HG02642 (cell line): ENCODE data around the gene PSMA2.

Experiments used
- ATAC-seq: cut with Tn5 transposase; IDR thresholded peaks from one replicate; pipeline ENCODE4 v1.9.1; 2021; ENCODE audit warnings: mild to moderate bottlenecking; ENCODE audit not compliant: unreplicated experiment, poor library complexity

PSMA2 gene

DNA sequence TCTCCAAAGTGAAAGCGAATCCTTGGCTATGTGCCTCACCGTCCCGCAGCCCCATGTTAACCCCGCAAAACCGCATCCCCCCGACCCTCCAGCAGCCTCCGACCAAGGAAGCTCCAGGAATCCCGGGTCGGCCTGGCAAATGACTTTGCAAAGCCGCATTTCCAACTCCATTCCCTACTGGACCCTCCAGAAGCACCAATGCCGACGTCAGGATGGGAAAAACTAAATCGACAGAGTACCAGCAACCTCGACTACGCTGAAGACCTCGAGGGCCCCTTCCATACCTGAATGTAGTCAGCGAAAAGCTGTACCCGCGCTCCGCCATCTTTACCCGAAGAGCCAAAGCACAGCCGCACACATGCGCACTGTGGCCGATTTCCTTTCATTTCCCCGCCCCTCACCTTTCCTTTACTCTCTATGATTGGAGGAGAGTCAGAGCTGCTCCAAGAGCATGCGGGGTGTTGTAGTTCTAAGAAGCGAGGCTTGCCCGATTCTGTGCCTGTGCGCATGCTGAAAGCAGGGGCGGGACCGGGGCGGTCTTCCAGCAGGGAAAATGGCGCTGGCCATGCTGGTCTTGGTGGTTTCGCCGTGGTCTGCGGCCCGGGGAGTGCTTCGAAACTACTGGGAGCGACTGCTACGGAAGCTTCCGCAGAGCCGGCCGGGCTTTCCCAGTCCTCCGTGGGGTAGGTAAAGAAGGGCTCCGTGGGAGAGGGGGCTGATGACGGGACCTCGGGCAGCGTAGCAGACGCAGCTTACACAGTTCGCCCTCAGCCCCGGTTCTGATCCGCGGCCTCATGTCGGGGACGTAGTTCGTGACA lies at the start of gene PSMA2, which contains the start of gene MRPL32:
TSS of gene PSMA2 (minus strand) at position 341 of the 818 bp plus-strand sequence. CDS start at position 325, 16 bp downstream.
TSS of gene MRPL32 (plus strand) at position 543 of the 818 bp plus-strand sequence. CDS start at position 554, 11 bp downstream.
- ATAC-seq, result peak; percentile 100

GRCh38 chr7:42981601-42982000 lies 49.6 kb upstream of the PSMA2 start:
- no peak for ATAC-seq

DNA sequence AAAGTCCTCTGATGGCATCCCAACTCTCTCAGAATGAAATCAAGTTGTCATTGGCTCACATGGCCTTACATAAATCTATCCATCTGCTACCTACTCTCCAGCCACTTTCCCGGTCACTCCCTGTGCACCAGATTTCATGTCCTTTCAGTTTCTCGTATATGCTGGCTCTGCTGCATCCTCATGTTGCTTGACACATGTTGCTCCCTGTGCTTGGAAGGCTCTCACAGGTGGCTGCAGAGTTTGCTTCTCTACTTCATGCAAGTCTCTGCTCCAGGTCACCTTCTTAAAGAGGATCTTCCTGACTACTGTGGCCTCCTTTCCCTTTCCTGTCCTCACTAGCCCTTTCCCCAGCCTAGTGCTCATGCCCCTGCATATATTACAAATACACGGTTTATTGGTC lies 48.5 kb upstream of the PSMA2 start:
- no peak for ATAC-seq

- ATAC-seq, result no peak
These were observed 48.1 kb upstream of the PSMA2 start for GRCh38 chr7:42980084-42980483.

DNA sequence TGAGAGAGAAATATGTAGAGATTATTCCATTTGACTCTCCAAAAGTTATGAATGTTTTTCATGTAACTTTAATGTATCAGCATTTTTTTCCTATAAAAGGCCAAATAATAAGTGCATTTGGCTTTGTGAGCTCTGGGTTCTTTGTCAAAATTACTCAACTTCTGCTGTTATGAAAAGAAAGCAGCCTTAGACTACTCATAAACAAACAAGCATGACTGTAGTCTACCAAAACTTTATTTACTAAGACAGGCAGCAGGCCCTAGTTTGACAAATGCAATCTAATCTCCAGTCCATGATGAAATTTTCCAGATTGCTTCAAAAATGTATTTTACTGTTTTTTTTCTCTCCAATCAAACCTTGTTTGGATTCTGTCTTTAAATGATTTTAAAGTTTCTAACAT lies 46.5 kb upstream of the PSMA2 start:
- no peak for ATAC-seq

- ATAC-seq, result no peak
These were observed 44.4 kb upstream of the PSMA2 start for GRCh38 chr7:42976371-42976770.

DNA sequence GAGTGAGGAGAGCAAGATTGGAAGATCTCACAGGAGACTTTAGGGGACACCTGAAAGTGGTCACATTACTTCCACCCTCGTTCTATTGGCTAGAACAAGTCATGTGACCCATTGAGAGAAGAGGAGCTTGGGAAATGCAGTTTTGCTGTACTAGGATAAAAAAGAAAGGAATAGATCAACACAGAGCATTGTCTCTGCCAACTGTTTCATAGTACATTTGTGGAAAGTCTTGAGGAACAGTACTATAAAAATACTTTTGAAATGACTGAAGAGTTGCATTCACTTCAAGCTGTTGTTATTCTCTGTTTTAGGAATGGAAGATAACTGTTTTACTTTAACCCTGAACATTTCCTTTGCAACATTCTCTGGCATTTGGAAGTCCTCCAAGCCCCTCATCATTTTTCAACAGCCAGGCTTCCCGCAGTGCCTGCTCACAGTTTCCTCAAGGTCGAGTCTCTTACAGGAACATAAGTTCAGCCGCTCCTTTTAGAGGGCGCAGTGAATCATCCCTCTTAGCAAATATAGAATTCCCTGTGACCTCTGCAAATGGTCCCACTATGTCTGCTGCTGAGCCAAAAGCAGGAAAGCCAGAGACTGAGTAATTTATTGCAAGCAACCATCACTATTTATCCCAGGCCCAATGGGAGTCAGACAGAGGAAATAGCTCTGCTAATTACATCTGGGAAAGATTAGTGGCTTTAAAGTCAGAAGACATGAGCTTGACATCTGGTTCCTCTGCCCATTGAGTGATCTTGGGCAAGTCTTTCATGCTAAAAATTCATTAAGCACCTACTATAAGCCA lies 40.9 kb upstream of the PSMA2 start:
- no peak for ATAC-seq

DNA sequence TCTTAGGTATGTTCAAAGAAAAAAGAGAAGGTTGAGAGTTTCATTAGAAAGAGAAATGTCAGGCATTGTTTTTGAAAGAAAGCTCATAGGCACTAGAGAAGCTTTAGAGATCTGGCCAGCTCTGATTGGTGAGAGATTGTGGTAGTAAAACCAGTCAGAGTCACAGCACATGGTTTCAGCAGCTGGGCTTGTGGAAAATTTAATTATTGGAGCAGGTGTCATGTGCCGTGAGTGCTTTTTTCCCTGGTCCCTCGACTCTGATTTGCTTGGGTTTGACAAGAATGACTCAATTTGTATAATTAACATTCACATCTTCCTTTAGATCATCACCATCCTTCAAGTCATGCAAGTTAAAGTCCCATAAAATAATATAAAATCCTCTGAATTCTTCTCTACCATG lies 35.4 kb upstream of the PSMA2 start:
- no peak for ATAC-seq

DNA sequence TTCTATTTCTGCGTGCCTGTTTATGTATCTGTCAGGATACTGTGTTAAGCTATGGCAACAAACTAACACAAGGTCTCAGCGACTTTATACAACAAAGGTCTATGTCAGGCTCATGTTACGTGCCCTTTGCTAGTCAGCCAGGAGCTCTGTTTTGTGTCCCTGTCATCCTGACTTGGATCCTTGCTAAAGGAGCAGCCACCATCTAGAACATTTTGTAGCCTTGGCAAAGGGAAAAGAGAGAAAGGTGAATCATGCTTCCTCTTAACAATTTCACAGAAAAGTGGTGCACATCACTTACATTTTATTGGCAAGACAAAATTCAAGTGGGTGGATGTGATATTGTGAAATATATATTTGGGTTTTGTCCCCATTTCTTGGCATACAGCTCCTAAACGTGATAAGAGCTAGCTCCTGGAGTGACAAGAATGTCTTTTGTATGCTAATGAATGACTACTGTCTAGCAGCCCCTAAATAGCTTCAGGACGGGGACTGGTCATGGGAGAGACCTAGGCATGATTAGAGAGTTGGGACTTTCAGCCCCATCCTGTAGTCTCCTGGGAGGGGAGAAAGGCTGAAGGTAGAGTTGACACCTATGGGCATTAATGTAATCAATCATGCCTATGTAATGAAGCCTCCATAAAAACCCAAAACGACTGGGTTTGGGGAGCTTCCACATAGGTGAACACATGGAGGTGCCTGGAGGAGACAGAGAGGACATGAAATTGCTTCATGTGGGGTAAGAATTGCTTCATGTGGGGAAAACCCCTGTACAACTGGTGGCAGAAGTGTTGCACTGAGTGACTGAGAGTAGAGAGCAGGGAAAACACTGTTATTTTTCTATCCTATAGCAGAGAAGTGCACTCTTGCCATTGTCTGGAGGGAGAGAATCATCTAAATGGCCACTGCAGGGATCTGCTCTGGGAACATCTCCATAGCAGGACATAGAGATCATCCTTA lies 33.2 kb upstream of the PSMA2 start:
- ATAC-seq, result no peak

DNA sequence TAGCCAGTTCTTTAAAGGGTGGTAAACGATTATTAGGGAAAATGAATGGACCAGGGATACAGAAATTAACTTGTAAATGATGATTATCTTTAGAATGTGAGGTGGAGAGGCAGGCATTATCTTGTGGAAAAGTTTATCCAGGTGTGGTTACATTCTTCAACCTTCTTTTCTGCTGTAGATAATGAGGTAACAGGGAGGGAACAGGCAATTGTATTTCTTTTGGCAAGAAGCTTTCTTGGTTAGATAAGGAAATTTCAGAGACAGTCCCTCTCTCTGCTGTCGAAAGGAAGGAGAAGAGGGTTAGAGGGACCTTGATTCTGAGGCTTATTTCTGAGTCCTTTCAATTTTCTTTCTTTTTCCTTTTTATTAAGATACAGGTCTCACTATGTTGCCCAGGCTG lies 32.3 kb upstream of the PSMA2 start:
- no peak for ATAC-seq

DNA sequence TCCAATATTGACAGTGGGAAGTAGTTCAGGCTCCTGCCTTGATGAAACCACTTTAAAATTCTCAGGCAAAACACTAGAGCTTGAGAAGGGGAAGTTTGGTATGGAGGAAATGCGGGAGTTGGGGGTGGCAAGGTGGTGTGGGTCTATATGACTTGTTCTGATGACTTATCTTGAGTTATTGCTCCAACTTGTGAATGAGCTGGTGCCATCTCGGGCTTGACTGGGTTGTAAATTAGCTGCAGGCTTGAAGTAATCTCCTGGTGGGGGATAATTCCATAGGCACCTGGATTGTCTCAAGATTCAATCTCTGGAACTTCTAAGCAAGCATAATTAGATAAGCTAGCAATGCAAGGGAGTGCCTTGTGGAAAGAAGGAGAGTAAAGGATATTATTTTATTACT lies 29.2 kb upstream of the PSMA2 start:
- no peak for ATAC-seq

DNA sequence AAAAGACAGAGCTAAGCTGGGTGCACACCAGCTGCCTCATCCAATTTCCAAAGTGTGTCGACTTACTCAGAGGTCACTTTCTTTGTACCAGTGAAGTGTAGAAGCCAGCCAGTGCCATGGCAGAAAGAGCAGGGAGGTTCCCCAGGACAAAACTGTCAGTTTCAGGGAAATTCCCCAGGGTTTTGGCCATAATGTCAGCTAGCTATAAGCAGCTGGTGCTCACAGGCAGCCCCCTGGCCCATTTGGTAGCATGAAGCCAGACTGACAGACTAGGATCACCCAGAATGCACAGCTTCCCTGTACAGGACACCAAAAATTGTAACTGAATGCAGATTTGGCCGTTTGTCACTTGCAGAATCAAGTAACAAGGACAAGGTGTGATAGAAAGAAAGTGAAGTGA lies 28.8 kb upstream of the PSMA2 start:
- ATAC-seq, result no peak

DNA sequence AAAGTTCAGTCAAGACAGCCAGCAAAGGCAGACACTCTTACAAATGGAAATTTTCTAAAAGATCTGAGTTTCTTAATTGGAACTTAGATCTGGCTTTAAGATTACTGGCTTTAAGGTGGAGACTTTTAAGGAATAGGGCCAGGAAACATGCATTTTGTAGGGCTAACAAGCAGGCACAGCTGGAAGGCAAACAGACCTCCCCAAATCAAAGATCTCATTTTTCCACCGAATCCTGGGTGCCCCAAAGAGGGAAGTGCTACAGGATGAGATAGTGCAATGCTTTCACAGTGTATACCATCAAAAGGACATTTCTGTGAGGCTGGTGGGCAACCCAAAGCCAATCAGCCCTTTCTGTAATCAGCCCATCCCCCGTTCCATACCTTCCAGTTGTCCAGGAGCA lies 27.6 kb upstream of the PSMA2 start:
- ATAC-seq, result no peak

DNA sequence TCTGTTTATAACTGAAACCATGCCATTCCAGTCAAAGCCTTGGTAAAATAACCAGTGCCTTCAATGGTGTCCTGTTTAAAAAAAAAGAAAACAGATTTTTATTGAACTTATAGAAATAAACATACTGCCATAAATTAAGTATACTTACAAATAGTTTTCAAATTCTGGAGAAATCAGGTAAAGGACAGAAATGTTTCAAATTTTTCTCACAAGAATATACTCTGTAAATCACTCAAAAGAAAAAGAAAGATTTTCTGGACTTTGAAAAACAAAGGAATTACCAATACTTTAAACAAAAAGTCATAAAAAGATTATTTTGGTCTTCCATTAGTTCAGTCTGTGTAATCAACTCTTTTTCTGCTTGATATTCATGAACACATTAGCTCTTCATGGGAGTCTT lies 24.1 kb upstream of the PSMA2 start:
- no peak for ATAC-seq

DNA sequence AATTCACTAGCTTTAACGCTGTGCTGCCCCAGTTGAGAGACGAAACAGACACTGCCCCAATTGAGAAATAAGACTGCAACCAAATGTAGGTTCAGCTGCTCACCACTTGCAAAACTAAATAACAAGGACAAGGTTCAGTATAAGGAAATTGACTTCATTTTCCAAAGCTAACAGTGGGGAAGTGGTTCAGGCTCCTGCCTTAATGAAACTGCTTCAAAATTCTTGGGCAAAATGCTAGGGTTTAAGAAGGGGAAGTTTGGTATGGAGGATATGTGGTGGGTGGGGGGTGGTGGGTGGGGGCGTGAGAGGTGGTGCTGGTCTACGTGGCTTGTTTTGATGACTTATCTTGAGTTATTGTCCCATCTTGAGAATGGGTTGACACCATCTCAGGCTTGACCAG lies 22.0 kb upstream of the PSMA2 start:
- ATAC-seq, result no peak

DNA sequence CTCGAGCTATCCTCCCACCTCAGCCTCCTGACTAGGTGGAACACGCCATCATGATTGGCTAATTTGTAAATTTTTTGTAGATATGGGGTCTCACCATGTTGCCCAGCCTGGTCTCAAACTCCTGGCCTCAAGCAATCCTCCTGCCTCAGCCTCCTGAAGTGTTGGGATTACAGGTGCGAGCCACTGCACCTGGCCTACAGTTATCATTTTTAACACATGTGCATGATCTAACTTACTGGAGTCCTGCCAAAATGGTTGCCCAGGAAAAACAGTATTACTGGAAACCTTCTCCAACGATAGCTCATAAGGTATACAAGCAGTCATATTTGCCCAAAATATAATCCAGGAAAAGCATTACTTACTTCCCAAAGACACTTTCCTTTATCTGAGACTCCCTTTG lies 20.4 kb upstream of the PSMA2 start:
- ATAC-seq, result no peak

DNA sequence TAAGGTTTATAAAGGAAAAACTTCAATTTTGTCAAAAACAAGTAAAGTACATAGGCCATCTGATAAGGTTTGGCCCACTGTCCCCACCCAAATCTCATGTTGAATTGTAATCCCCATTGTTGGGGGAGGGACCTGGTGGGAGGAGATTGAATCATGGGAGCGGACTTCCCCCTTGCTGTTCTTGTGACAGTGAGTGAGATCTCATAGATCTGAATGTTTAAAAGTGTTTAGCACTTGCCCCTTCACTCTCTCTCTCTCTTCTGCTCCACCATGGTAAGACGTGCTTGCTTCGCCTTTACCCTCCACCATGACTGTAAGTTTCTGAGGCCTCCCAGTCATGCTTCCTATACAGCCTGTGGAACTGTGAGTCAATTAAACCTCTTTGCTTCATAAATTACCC lies 18.4 kb upstream of the PSMA2 start:
- no peak for ATAC-seq

GRCh38 chr7:42947521-42947920 lies 15.5 kb upstream of the PSMA2 start:
- no peak for ATAC-seq

- ATAC-seq, result no peak
These were observed 14.6 kb upstream of the PSMA2 start for GRCh38 chr7:42946627-42946950.

GRCh38 chr7:42945821-42946626 lies 14.1 kb upstream of the PSMA2 start:
- peak; percentile 59 for ATAC-seq
